Lung (tissue), 12 donors: ENCODE results near the gene SLBP. TPM values are rescaled to one million over a fixed set of nuclear protein-coding genes. Genes with fewer than 3 reads are reported as not detected.

Experiments
- ATAC-seq: fragments of 200-7000 bp; cut with Tn5 transposase; one replicate; pipeline ENCODE4 v1.9.1; 2020; ENCODE audit warnings: moderate number of reproducible peaks; ENCODE audit not compliant: insufficient read depth, low FRiP score
- DNase-seq, 3 donors: peaks; one replicate each; pipeline ENCODE4 v3.0.0-alpha.2; 2013 to 2017
- H3K27ac ChIP-seq, 2 donors: one replicate each; pipeline ENCODE4 v1.5.1; 2013; ENCODE audit warnings: mild to moderate bottlenecking in 2 of 2, moderate library complexity in 2 of 2, control low read depth in 1 of 2, inconsistent platforms in 1 of 2, low read depth in 1 of 2, low read length in 1 of 2
- H3K27me3 ChIP-seq, 3 donors: one replicate each; pipeline ENCODE4 v1.5.1; 2013; ENCODE audit warnings: low read length in 2 of 3; ENCODE audit not compliant: control insufficient read depth in 3 of 3, insufficient read depth in 3 of 3
- H3K36me3 ChIP-seq, 4 donors: one replicate each; pipeline ENCODE4 v1.5.1; 2013; ENCODE audit warnings: low read length in 4 of 4, mild to moderate bottlenecking in 1 of 4, moderate library complexity in 1 of 4; ENCODE audit not compliant: control insufficient read depth in 4 of 4, insufficient read depth in 4 of 4
- H3K4me1 ChIP-seq, 5 donors: one replicate each; pipeline ENCODE4 v1.5.1; 2013; ENCODE audit warnings: low read length in 5 of 5, mild to moderate bottlenecking in 2 of 5, moderate library complexity in 1 of 5; ENCODE audit not compliant: control insufficient read depth in 5 of 5, insufficient read depth in 5 of 5
- H3K4me3 ChIP-seq: one replicate; pipeline ENCODE4 v1.5.1; 2013; ENCODE audit warnings: mild to moderate bottlenecking, control low read depth, moderate library complexity
- H3K9ac ChIP-seq, 2 donors: one replicate each; pipeline ENCODE4 v1.5.1; 2013; ENCODE audit warnings: low read length in 2 of 2, control low read depth in 1 of 2; ENCODE audit not compliant: insufficient read depth in 1 of 2
- H3K9me3 ChIP-seq, 4 donors: one replicate each; pipeline ENCODE4 v1.5.1; 2013; ENCODE audit warnings: low read length in 3 of 4, mild to moderate bottlenecking in 1 of 4, moderate library complexity in 1 of 4; ENCODE audit not compliant: control insufficient read depth in 4 of 4, insufficient read depth in 3 of 4
- CTCF ChIP-seq: IDR thresholded peaks from 2 replicates; pipeline ENCODE4 v1.5.1; 2012; ENCODE audit warnings: mild to moderate bottlenecking; ENCODE audit errors: control extremely low read depth, extremely low read depth
- WGBS, 2 donors: extraction: QIAGEN DNeasy Blood & Tissue Kit; methylation state at CpG; one replicate each; pipeline ENCODE4 v1.1.7; 2013; 5-methylcytosine and 5-hydroxymethylcytosine counted together
- polyA plus RNA-seq, 2 donors: library from polyadenylated mRNA; stranded (reverse); fragments of 200-250 nt; gene quantifications; one replicate each; pipeline ENCODE4 v1.2.1, GENCODE V29; 2013
- total RNA-seq, 2 donors: library from RNA; depleted of rRNA in 1 of 2; stranded (reverse); fragments of >200 nt in 1 of 2; gene quantifications; one replicate each; pipeline ENCODE4 v1.2.1, GENCODE V29; 2014 to 2021
- donor health status: control.
- donor health status: control.
- donor health status: Bipolar disorder and iron deficiency.
- donor health status: healthy.
- donor health status: DM: yes; HTN: yes; CAD: no.

Gene SLBP
- total and polyA plus RNA-seq, 4 donors, result 34.9 to 43.2 (median 34.9) TPM

- ATAC-seq, result no peak
- 92 to 94% methylated on average over 18 of the region's 18 CpGs for WGBS, 2 donors
- Histone ChIP-seq H3K4me3 (no peak overlapping the region), H3K27ac (no peak overlapping the region), H3K9ac (no peak overlapping the region), H3K27me3 (no peaks in the 10 kb centered on the region), H3K9me3 (no peaks in the 10 kb centered on the region), H3K4me1 (peaks cover 0 to 26% (median 11%) of the 10 kb centered on the region in 5 donors), H3K36me3 (no peaks in the 10 kb centered on the region)
- DNase-seq, result no peak
- TF ChIP-seq CTCF, result no peak
Observed at GRCh38 chr4:1750381-1751154, 38.4 kb upstream of the SLBP start.

GRCh38 chr4:1749826-1750225, 37.7 kb upstream of the SLBP start:
- H3K36me3 ChIP-seq, result peaks cover 0 to under 1% (median 0%) of the 10 kb centered on the region in 4 donors
- H3K4me1 ChIP-seq, result peaks cover 0 to 26% (median 11%) of the 10 kb centered on the region in 5 donors
- no peak for DNase-seq
- 79 to 84% methylated on average over 14 of the region's 14 CpGs for WGBS, 2 donors
- no peak overlapping the region for H3K9ac ChIP-seq
- H3K27me3 ChIP-seq, result no peaks in the 10 kb centered on the region
- H3K9me3 ChIP-seq, result no peaks in the 10 kb centered on the region
- H3K4me3 ChIP-seq, result no peak overlapping the region
- no peak for ATAC-seq
- no peak for TF ChIP-seq CTCF
- no peak overlapping the region for H3K27ac ChIP-seq

- ATAC-seq (no peak), DNase-seq (no peak)
- 70 to 84% methylated on average over 3 of the region's 3 CpGs for WGBS, 2 donors
- Histone ChIP-seq H3K4me3 (no peak overlapping the region), H3K9ac (no peak overlapping the region), H3K36me3 (peaks cover 0 to 5% (median 0%) of the 10 kb centered on the region in 4 donors), H3K27me3 (no peaks in the 10 kb centered on the region), H3K9me3 (no peaks in the 10 kb centered on the region), H3K27ac (no peak overlapping the region), H3K4me1 (peaks cover 0 to 26% (median 11%) of the 10 kb centered on the region in 5 donors)
- TF ChIP-seq CTCF, result no peak
Observed at GRCh38 chr4:1749370-1749769, 37.3 kb upstream of the SLBP start.
